Mucosa of descending colon (tissue), 3 donors: Measurements from ENCODE around the gene PAX1. TPM values are rescaled to one million over a fixed set of nuclear protein-coding genes. Genes with fewer than 3 reads are reported as not detected.

Experiments
- total RNA-seq, 3 donors: library from RNA; stranded (reverse); fragmentation: NEBNext Ultra II Directional in 2 of 3; extraction: Animal tissue kit (Norgen Biotek cat#: 25700) in 2 of 3; gene quantifications; one replicate each; pipeline versions ENCODE4 v1.2.1 to v1.2.4, GENCODE V29; 2021 to 2023
- donor health status: DM: no; HTN: no; CAD: no; lungs with moderate emphysema.
- donor health status: DM: no; HTN: no; CAD: no.
- donor health status: DM: no; HTN: yes; CAD: no.

Gene PAX1
- total RNA-seq, 3 donors from 2014 or later: 0.06 TPM; not detected in 2

Other genes with a start within 250 kb of the PAX1 start
- gene NKX2-2, start 191.6 kb upstream of the PAX1 start, total RNA-seq: 1 to 10 TPM in 1 of 3 donors, under 1 TPM in 2; 0.22 to 1.8 (median 0.81) TPM